ENCODE results near the gene THBS2. TPM values are rescaled to one million over a fixed set of nuclear protein-coding genes. Genes with fewer than 3 reads are reported as not detected.

THBS2 gene
- total RNA-seq, 1 donor from 2014 or later, result 2.7 TPM

DNA sequence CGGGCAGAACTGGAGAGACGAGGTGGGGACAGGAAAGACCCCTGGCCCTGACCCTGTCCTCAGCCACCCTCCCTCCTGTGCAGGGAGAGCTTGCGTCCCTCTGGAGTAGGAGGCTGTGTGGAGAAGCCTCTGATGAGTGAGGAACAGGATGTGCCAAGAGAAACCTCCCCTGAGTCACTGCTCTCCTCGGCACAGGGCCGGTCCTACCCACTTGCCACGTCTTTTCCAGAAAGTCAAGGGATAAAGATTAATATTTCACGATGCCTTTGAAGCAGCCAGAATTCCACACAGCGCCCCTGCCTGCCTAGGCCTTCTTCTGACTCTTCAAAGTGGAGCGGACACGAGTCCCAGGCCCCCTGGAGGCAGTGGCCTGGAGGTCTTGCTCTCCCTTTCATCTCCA, 34.9 kb upstream of the THBS2 start:
- H3K4me3 ChIP-seq (ENCODE audit: low read depth, low read length), result no peak overlapping the region
- TF ChIP-seq, protein P1, sequence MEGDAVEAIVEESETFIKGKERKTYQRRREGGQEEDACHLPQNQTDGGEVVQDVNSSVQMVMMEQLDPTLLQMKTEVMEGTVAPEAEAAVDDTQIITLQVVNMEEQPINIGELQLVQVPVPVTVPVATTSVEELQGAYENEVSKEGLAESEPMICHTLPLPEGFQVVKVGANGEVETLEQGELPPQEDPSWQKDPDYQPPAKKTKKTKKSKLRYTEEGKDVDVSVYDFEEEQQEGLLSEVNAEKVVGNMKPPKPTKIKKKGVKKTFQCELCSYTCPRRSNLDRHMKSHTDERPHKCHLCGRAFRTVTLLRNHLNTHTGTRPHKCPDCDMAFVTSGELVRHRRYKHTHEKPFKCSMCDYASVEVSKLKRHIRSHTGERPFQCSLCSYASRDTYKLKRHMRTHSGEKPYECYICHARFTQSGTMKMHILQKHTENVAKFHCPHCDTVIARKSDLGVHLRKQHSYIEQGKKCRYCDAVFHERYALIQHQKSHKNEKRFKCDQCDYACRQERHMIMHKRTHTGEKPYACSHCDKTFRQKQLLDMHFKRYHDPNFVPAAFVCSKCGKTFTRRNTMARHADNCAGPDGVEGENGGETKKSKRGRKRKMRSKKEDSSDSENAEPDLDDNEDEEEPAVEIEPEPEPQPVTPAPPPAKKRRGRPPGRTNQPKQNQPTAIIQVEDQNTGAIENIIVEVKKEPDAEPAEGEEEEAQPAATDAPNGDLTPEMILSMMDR (conservative IDR thresholded peaks at IDR 0.05; ENCODE audit: low read depth, low read length), result peak; percentile 16
- no peak for DNase-seq (ENCODE audit: low read depth)

DNA sequence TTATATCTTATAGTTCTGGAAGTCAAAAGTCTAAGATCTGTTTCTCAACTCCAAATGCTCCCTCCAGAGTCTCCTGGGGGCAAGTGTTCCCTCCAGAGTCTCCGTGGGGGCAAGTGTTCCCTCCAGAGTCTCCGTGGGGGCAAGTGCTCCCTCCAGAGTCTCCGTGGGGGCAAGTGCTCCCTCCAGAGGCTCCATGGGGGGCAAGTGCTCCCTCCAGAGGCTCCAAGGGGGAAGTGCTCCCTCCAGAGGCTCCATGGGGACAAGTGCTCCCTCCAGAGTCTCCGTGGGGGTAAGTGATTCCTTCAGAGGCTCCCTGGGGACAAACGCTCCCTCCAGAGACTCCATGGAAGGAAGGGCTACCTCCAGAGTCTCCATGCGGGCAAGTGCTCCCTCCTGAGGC, 34.0 kb upstream of the THBS2 start:
- H3K4me3 ChIP-seq (ENCODE audit: low read depth, low read length), result no peak overlapping the region
- DNase-seq (ENCODE audit: low read depth), result no peak
- TF ChIP-seq, protein P1 (conservative IDR thresholded peaks at IDR 0.05; ENCODE audit: low read depth, low read length), result peak; percentile 39

- H3K4me3 ChIP-seq (ENCODE audit: low read depth, low read length), result no peak overlapping the region
Observed at GRCh38 chr6:169286961-169287360, 33.3 kb upstream of the THBS2 start.

DNA sequence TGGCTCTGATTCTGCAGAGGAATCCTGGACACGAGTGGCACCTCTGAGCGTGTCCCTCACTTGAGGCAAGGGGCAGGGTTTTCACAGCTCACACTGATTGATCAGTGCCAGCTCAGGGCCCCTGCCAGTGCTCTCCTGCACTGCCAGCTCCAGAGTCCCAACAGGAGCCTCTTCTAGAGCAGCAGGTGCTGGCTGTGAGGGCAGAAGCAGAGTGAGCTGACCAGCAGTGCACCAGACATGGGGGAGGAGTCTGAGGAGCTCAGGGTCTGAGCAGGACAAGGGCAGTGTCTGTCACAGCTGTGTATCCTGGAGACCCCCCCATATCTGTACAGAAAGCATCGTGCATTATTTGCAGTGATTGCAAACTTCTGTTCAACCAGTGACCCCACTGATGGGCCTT, 31.5 kb upstream of the THBS2 start:
- no peak for DNase-seq (ENCODE audit: low read depth)
- TF ChIP-seq, protein P1 (conservative IDR thresholded peaks at IDR 0.05; ENCODE audit: low read depth, low read length), result no peak
- H3K4me3 ChIP-seq (ENCODE audit: low read depth, low read length), result no peak overlapping the region

More at GRCh38 chr6:169286961-169287360, 33.3 kb upstream of the THBS2 start:
- DNase-seq (ENCODE audit: low read depth), result no peak
- TF ChIP-seq, protein P1 (conservative IDR thresholded peaks at IDR 0.05; ENCODE audit: low read depth, low read length), result no peak

GRCh38 chr6:169283924-169284323, 30.3 kb upstream of the THBS2 start:
- no peak for DNase-seq (ENCODE audit: low read depth)
- TF ChIP-seq, protein P1 (conservative IDR thresholded peaks at IDR 0.05; ENCODE audit: low read depth, low read length), result no peak
- no peak overlapping the region for H3K4me3 ChIP-seq (ENCODE audit: low read depth, low read length)

GRCh38 chr6:169282043-169282442, 28.4 kb upstream of the THBS2 start:
- DNase-seq (ENCODE audit: low read depth), result no peak
- TF ChIP-seq, protein P1 (conservative IDR thresholded peaks at IDR 0.05; ENCODE audit: low read depth, low read length), result no peak
- no peak overlapping the region for H3K4me3 ChIP-seq (ENCODE audit: low read depth, low read length)

GRCh38 chr6:169277619-169278018, 24.0 kb upstream of the THBS2 start:
- H3K4me3 ChIP-seq (ENCODE audit: low read depth, low read length), result no peak overlapping the region
- TF ChIP-seq, protein P1 (conservative IDR thresholded peaks at IDR 0.05; ENCODE audit: low read depth, low read length), result no peak
- DNase-seq (ENCODE audit: low read depth), result no peak

Measured in epithelial cell of proximal tubule (primary cell).